HepG2 (cell line): ENCODE measurements around the gene IRAK3. TPM values are rescaled to one million over a fixed set of nuclear protein-coding genes. Genes with fewer than 3 reads are reported as not detected.
A peak's percentile ranks its signal among the peaks of the same experiment; 100 is the strongest.

ENCODE experiments used
- ATAC-seq: fragments of 200-7000 bp; cut with Tn5 transposase; 3 replicates; pipeline ENCODE4 v1.9.1; 2020; ENCODE audit warnings: mild to moderate bottlenecking, moderate library complexity
- BruUV-seq: library from RNA; stranded (reverse); fragments of 400-500 nt; replicated peaks from 2 replicates; lab custom pipeline; 2021; lab: Mats Ljungman, UMichigan
- CTCF ChIA-PET: fragments of 300-600 bp; formaldehyde crosslinking; extraction: SDS; loops from one replicate; lab custom pipeline; 2021; ENCODE audit warnings: low total read pairs, inconsistent platforms, low intra/inter-chr PET ratio; lab: Yijun Ruan, JAX
- POLR2A ChIA-PET: fragments of 350-600 bp; sonication (Branson Sonifier 250); formaldehyde crosslinking; loops from one replicate; lab custom pipeline; 2020; ENCODE audit warnings: antibody characterized with exemption, inconsistent platforms; lab: Yijun Ruan, JAX
- DNase-seq: peaks from one replicate; pipeline ENCODE4 v3.0.0-alpha.2; 2015; ENCODE audit warnings: low spot score
- FAIRE-seq: peaks from 3 replicates; lab custom pipeline; 2011; peaks lifted over from hg19 to GRCh38; lab: Jason Lieb, UNC
- H2AFZ ChIP-seq: one replicate; pipeline ENCODE4 v1.6.1; 2011; ENCODE audit warnings: low read length, inconsistent platforms
- H3K27ac ChIP-seq: fragments of 300-600 bp; 3 replicates; pipeline ENCODE4 v1.8.0; 2011; ENCODE audit warnings: mixed run types, mild to moderate bottlenecking, mixed read lengths, low read length, inconsistent platforms; ENCODE audit not compliant: insufficient read depth; ENCODE audit errors: extremely low read length
- H3K27me3 ChIP-seq, 2 experiments: fragments of 200-600 bp in 1 of 2; 2 replicates in 1 of 2; 3 replicates in 1 of 2; pipeline versions ENCODE4 v1.6.0 to v1.8.0; 2011; ENCODE audit warnings: low read length in 2 of 2, mild to moderate bottlenecking in 2 of 2, moderate library complexity in 2 of 2, inconsistent platforms in 1 of 2; ENCODE audit not compliant: insufficient read depth in 2 of 2, control insufficient read depth in 1 of 2
- H3K36me3 ChIP-seq, 2 experiments: fragments of 200-600 bp in 1 of 2; replicated peaks in 1 of 2; 2 replicates in 1 of 2; 3 replicates in 1 of 2; pipeline versions ENCODE4 v1.5.1 to v1.8.0; 2011; ENCODE audit warnings: low read length in 2 of 2, inconsistent platforms in 1 of 2; ENCODE audit not compliant: insufficient read depth in 2 of 2, control insufficient read depth in 1 of 2
- H3K4me1 ChIP-seq: 2 replicates; pipeline ENCODE4 v1.5.1; 2012; ENCODE audit warnings: low read length, inconsistent platforms; ENCODE audit not compliant: insufficient read depth
- H3K4me2 ChIP-seq: 2 replicates; pipeline ENCODE4 v1.6.0; 2011; ENCODE audit warnings: low read depth, low read length, inconsistent platforms
- H3K4me3 ChIP-seq, 3 experiments: fragments of 200-600 bp in 1 of 3; sonication (generic), shearing (Covaris generic) in 1 of 3; replicated peaks in 1 of 3; 2 replicates each; pipeline ENCODE4 v1.5.1; 2011 to 2016; ENCODE audit warnings: low read length in 3 of 3, inconsistent platforms in 2 of 3, low read depth in 2 of 3, mild to moderate bottlenecking in 2 of 3, control low read depth in 1 of 3, mixed read lengths in 1 of 3; ENCODE audit not compliant: insufficient read depth in 1 of 3
- H3K79me2 ChIP-seq: one replicate; pipeline ENCODE4 v1.6.1; 2011; ENCODE audit warnings: low read length, inconsistent platforms; ENCODE audit not compliant: insufficient read depth
- H3K9ac ChIP-seq: 2 replicates; pipeline ENCODE4 v1.6.0; 2011; ENCODE audit warnings: mild to moderate bottlenecking, low read depth, low read length, inconsistent platforms; ENCODE audit not compliant: insufficient read depth
- H3K9me3 ChIP-seq: 2 replicates; pipeline ENCODE4 v1.5.1; 2012; ENCODE audit warnings: mild to moderate bottlenecking, low read length
- H4K20me1 ChIP-seq: 2 replicates; pipeline ENCODE4 v1.6.0; 2011; ENCODE audit warnings: inconsistent platforms, mild to moderate bottlenecking, low read length, moderate library complexity; ENCODE audit not compliant: insufficient read depth
- CEBPB ChIP-seq: IDR thresholded peaks from 2 replicates; pipeline ENCODE4 v1.6.1; 2011; ENCODE audit warnings: low read depth, low read length, improper control_type of control experiment, borderline replicate concordance
- FOSL2 ChIP-seq: sonication (generic); formaldehyde crosslinking; IDR thresholded peaks from 2 replicates; pipeline ENCODE4 v1.4.0; 2020; ENCODE audit warnings: missing genetic modification reagents
- HDAC6 ChIP-seq: fragments of 200-600 bp; sonication (generic); IDR thresholded peaks from 2 replicates; pipeline ENCODE4 v1.7.0; 2017; ENCODE audit warnings: mild to moderate bottlenecking, antibody characterized with exemption, low read length, low read depth
- LCORL ChIP-seq, 2 experiments: fragments of 450-650 bp in 1 of 2; sonication (generic) in 1 of 2; formaldehyde crosslinking in 1 of 2; IDR thresholded peaks; 2 replicates each; pipeline versions ENCODE4 v1.5.0 to v1.6.1; 2017 to 2020; ENCODE audit warnings: antibody characterized with exemption in 1 of 2, missing genetic modification reagents in 1 of 2
- MEF2D ChIP-seq: sonication (generic); formaldehyde crosslinking; IDR thresholded peaks from 2 replicates; pipeline ENCODE4 v1.5.1; 2020; ENCODE audit warnings: mild to moderate bottlenecking, missing genetic modification reagents
- MEIS2 ChIP-seq: sonication (generic); formaldehyde crosslinking; IDR thresholded peaks from 2 replicates; pipeline ENCODE4 v1.9.0; 2021; ENCODE audit warnings: mild to moderate bottlenecking, missing genetic modification reagents
- STAT5B ChIP-seq: sonication (generic); formaldehyde crosslinking; IDR thresholded peaks from 2 replicates; pipeline ENCODE4 v1.4.0; 2020; ENCODE audit warnings: missing genetic modification reagents
- ZNF343 ChIP-seq: sonication (generic); formaldehyde crosslinking; IDR thresholded peaks from 2 replicates; pipeline ENCODE4 v1.4.0; 2020; ENCODE audit warnings: mild to moderate bottlenecking, missing genetic modification reagents
- WGBS: methylation state at CpG from one replicate; pipeline ENCODE4 v1.1.6; 2017; ENCODE audit warnings: low lambda C conversion rate; 5-methylcytosine and 5-hydroxymethylcytosine counted together
- in situ Hi-C: cut with HindIII; loops from 2 replicates; pipeline ENCODE4 v1.10.0; 2017; ENCODE audit warnings: low pct_unique_long_range_greater_than_20kb; ENCODE audit not compliant: extremely low pct_ligation_motif_present
- intact Hi-C: fragments of 100-400 bp; cut with micrococcal nuclease; formaldehyde crosslinking; loops from one replicate; pipeline ENCODE4 v1.10.0; 2022; ENCODE audit not compliant: unreplicated experiment
- polyA plus RNA-seq, 8 experiments: library from polyadenylated mRNA; depleted of rRNA in 3 of 8; stranded (reverse) in 7 of 8; unstranded in 1 of 8; fragments of >200 nt; fragmentation: Illumina TruSeq in 4 of 8; extraction: Trizol in 4 of 8; gene quantifications; 2 replicates each; pipeline versions ENCODE4 v1.2.1 to v1.2.3, GENCODE V29; 2011 to 2016; ENCODE audit warnings: low read depth in 4 of 8, missing spikeins in 1 of 8, mixed read lengths in 1 of 8; ENCODE audit not compliant: insufficient read depth in 1 of 8
- total RNA-seq, 5 experiments: library from RNA; depleted of rRNA; stranded (reverse); fragments of >200 nt; fragmentation: Illumina TruSeq; extraction: Trizol; gene quantifications; 2 replicates each; pipeline ENCODE4 v1.2.3, GENCODE V29; 2016; ENCODE audit warnings: low read depth in 1 of 5
- TF ChIP-seq, protein P1 (sequence below): sonication (generic); formaldehyde crosslinking; IDR thresholded peaks from 2 replicates; pipeline ENCODE4 v1.5.1; 2020; ENCODE audit warnings: mild to moderate bottlenecking, missing genetic modification reagents, moderate library complexity
- TF ChIP-seq, protein P2 (sequence below), 2 experiments: fragments of 450-650 bp in 1 of 2; sonication (generic) in 1 of 2; formaldehyde crosslinking; IDR thresholded peaks; 2 replicates each; pipeline versions ENCODE4 v1.5.0 to v1.8.0; 2020 to 2022; ENCODE audit warnings: mild to moderate bottlenecking in 1 of 2, missing genetic modification reagents in 1 of 2

The IRAK3 gene
- total and polyA plus RNA-seq, 2 of the 13 experiments (the other 11 are each of a cell fraction or from before 2014, with no cell fraction given), result 0.01 TPM; not detected in 1

DNA sequence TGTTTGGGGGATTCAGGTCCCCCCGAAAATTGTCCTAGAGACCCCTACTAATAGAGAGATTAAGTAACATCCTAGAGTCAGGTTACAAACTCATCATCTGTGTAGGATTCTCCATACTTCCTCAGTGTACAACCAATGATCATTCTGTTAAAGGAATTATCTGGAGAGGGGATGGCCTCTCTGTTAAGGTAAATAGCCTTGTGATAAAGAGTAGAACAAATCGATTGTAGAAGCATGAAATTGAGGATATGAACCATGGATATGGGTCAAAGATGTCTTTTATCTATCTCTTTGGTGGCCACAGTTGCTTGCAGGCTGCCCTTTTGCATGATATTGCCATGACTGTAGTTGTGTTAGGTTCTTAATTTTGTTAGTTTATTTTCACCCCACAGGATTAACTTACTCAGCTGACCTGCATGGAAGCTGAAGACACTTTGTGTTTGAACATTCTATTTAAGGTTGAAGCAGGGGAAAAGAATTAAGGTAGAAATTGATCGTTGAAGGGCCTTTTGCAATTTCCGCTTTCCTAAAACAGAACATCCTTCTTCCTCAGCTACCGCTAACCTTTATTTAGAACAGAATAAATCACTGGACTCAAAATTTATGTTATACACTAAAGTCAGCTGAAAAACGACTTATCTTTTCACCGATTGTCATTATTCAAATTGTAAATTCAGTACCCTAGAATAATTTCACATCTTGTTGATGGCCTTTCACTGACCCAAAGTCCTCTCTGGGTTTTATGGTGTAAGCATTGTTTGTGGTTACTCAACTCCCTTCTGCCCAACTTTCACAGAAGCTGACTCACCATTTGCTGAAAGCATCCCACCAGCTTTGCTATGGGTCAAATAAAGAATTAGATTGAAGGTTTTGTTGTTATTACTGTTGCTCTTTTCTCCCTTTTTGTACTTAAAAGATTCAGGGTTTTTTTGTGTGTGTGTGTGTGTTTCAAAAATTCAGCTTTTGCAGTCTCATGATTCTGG lies 52.3 kb downstream of the IRAK3 start:
- in situ Hi-C loops, result no loop called here
- TF ChIP-seq LCORL (IDR thresholded peaks at IDR 0.05) (no peak), LCORL (CRISPR knock-in tag; IDR thresholded peaks at IDR 0.05) (no peak), MEIS2 (CRISPR knock-in tag) (no peak), MEF2D (CRISPR knock-in tag) (no peak), ZNF343 (CRISPR knock-in tag) (no peak), CEBPB (peak; percentile 53; the same call in 1 of the 2 replicates), HDAC6 (no peak), FOSL2 (CRISPR knock-in tag) (peak; percentile 41), STAT5B (CRISPR knock-in tag) (no peak)
- TF ChIP-seq, protein P1, sequence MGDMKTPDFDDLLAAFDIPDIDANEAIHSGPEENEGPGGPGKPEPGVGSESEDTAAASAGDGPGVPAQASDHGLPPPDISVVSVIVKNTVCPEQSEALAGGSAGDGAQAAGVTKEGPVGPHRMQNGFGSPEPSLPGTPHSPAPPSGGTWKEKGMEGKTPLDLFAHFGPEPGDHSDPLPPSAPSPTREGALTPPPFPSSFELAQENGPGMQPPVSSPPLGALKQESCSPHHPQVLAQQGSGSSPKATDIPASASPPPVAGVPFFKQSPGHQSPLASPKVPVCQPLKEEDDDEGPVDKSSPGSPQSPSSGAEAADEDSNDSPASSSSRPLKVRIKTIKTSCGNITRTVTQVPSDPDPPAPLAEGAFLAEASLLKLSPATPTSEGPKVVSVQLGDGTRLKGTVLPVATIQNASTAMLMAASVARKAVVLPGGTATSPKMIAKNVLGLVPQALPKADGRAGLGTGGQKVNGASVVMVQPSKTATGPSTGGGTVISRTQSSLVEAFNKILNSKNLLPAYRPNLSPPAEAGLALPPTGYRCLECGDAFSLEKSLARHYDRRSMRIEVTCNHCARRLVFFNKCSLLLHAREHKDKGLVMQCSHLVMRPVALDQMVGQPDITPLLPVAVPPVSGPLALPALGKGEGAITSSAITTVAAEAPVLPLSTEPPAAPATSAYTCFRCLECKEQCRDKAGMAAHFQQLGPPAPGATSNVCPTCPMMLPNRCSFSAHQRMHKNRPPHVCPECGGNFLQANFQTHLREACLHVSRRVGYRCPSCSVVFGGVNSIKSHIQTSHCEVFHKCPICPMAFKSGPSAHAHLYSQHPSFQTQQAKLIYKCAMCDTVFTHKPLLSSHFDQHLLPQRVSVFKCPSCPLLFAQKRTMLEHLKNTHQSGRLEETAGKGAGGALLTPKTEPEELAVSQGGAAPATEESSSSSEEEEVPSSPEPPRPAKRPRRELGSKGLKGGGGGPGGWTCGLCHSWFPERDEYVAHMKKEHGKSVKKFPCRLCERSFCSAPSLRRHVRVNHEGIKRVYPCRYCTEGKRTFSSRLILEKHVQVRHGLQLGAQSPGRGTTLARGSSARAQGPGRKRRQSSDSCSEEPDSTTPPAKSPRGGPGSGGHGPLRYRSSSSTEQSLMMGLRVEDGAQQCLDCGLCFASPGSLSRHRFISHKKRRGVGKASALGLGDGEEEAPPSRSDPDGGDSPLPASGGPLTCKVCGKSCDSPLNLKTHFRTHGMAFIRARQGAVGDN (CRISPR knock-in tag), result no peak
- TF ChIP-seq, protein P2, sequence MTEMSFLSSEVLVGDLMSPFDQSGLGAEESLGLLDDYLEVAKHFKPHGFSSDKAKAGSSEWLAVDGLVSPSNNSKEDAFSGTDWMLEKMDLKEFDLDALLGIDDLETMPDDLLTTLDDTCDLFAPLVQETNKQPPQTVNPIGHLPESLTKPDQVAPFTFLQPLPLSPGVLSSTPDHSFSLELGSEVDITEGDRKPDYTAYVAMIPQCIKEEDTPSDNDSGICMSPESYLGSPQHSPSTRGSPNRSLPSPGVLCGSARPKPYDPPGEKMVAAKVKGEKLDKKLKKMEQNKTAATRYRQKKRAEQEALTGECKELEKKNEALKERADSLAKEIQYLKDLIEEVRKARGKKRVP (CRISPR knock-in tag; IDR thresholded peaks at IDR 0.05), result peak in 1 of 2 experiments; percentile 49; a peak in 1 of 4 replicates
- TF ChIP-seq, all 625 proteins: peak for 3
- CTCF ChIA-PET, result no interaction called here
- Histone ChIP-seq H3K36me3 (no peaks in the 10 kb centered on the region), H3K79me2 (no peaks in the 10 kb centered on the region), H3K27ac (no peak overlapping the region), H2AFZ (no peak overlapping the region), H4K20me1 (no peaks in the 10 kb centered on the region), H3K9ac (no peak overlapping the region), H3K27me3 (peaks cover 0 to 38% of the 10 kb centered on the region in 2 experiments; a peak in 3 of 5 replicates), H3K4me2 (no peak overlapping the region), H3K9me3 (no peaks in the 10 kb centered on the region), H3K4me1 (no peaks in the 10 kb centered on the region), H3K4me3 (no peak overlapping the region)
- intact Hi-C loops, result no loop called here
- ATAC-seq (no peak), FAIRE-seq (no peak), DNase-seq (no peak)
- POLR2A ChIA-PET, result no interaction called here
- no TSS peak for BruUV-seq
- WGBS, result 29% methylated on average over 7 of the region's 7 CpGs
